Esophagus muscularis mucosa (tissue), 3 donors: ENCODE measurements around the gene SLC22A3.

Experiments
- POLR2A ChIP-seq: fragments of 450-650 bp; IDR thresholded peaks from one replicate; pipeline ENCODE4 v1.6.1; 2017; ENCODE audit warnings: antibody characterized with exemption, moderate library complexity, mild to moderate bottlenecking, low read depth
- POLR2AphosphoS5 ChIP-seq, 2 donors: sonication (generic); formaldehyde crosslinking; IDR thresholded peaks; one replicate each; pipeline ENCODE4 v1.6.1; 2017; ENCODE audit warnings: antibody characterized with exemption in 2 of 2
- TF ChIP-seq, protein P1 (sequence below), 3 experiments: fragments of 200-600 bp in 2 of 3; fragments of 450-650 bp in 1 of 3; sonication (generic) in 2 of 3; IDR thresholded peaks; one replicate each; pipeline ENCODE4 v1.5.1; 2017 to 2019; ENCODE audit warnings: antibody characterized with exemption in 3 of 3, mild to moderate bottlenecking in 2 of 3, moderate library complexity in 1 of 3

DNA sequence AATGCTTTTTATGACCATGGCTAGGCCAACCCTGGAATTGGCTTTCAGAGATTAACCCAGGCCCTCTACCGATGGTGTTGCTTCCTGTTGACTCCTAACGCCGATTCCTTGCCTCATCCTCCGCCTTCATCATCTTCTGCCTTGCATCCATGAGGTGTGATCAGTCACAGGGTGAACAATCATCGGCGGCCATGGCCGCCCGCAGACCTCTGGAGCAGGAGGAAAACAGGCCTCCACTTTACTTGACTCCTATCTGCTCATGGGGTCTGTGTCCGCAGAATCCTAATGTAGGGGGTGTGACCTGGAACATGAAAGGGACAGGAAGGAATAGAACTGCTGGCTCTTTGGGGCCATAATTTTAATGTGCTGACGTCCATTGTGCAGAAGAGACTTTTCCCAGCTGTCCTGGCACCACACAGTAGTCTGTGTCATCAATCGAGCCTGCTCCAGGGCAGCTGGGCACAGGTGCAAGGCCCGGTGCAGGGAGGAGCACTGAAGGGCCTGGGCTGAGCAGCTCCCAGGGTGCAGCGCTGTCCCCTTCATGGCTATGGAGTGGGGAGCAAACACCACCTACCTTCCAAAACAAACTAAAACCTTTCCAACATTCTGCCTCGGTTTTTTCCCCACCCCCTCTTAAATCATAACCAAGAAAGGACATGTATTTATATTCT lies 8.0 kb downstream of the SLC22A3 start:
- TF ChIP-seq, protein P1, sequence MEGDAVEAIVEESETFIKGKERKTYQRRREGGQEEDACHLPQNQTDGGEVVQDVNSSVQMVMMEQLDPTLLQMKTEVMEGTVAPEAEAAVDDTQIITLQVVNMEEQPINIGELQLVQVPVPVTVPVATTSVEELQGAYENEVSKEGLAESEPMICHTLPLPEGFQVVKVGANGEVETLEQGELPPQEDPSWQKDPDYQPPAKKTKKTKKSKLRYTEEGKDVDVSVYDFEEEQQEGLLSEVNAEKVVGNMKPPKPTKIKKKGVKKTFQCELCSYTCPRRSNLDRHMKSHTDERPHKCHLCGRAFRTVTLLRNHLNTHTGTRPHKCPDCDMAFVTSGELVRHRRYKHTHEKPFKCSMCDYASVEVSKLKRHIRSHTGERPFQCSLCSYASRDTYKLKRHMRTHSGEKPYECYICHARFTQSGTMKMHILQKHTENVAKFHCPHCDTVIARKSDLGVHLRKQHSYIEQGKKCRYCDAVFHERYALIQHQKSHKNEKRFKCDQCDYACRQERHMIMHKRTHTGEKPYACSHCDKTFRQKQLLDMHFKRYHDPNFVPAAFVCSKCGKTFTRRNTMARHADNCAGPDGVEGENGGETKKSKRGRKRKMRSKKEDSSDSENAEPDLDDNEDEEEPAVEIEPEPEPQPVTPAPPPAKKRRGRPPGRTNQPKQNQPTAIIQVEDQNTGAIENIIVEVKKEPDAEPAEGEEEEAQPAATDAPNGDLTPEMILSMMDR (IDR thresholded peaks at IDR 0.05) = no peak
- TF ChIP-seq POLR2A (no peak), POLR2AphosphoS5 (IDR thresholded peaks at IDR 0.05) (no peak)
